Iris pigment epithelial cell (primary cell): ENCODE measurements around the gene MICALL1.
"Not testable (repeated sequence)": the region's sequence is repeated elsewhere in the genome, so short reads cannot be mapped to it uniquely, and the experiment has no call there.

ENCODE experiments used
- DNase-seq: peaks from one replicate; pipeline ENCODE4 v3.0.0-alpha.2; 2011; ENCODE audit warnings: low read depth

Gene MICALL1

DNA sequence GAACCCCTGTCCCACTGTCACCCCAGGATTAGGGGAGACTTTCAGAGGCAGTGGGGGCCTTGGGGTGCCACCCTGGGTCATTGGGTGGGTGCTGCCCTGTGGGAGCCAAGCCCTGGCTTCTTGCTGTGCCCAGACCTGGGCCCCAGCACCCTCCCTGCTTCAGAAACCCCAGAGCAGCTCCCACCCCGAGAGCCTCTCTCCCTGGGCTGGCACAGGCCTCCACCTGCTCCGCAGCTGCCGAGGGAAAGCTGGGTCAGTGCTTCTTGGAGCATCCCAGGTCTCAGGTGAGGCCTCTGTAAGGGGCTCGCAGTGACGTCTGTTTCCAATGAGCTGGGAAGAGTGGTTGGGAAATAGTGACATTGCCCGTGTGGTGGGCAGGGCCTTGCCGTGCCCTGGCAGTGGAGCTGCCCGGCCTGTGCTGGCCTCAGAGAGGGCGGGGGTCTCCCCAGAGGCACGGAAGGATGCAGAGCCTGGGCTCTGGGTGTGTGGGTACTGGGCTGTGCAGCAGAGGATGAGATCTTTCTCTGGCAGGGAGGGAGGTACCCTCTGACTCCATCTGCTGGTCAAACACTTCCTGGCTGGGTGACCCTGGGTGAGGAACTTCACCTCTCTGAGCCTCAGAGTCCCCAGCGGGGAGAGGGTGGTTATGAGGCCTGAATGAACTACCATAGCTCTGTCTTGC, 24.3 kb downstream of the MICALL1 start:
- DNase-seq, result peak; percentile 37

DNA sequence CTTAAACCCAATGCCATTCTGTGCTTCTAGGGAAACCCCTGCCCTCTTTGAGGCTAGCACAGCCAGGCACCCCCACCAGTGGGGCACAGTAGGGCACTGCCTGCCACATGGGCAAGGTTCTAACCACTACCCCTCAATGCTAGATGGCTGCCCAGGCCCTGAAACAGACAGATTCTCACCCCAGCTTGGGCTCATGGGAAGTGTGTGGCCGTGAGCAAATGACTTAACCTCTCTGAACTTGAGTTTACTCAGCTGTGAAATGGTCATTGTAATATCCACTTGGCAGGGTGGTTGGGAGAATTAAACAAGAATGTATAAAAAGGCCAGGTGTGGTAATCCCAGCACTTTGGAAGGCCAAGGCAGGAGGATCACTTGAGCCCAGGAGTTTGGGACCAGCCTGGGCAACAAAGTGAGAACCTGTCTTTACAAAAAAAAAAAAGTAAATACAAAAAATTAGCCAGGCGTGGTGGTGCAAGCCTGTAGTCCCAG, 24.9 kb downstream of the MICALL1 start:
- no peak for DNase-seq

- no peak for DNase-seq
These were observed 25.8 kb downstream of the MICALL1 start for GRCh38 chr22:37931893-37932389.

GRCh38 chr22:37932401-37932800, 26.3 kb downstream of the MICALL1 start:
- no peak for DNase-seq

DNA sequence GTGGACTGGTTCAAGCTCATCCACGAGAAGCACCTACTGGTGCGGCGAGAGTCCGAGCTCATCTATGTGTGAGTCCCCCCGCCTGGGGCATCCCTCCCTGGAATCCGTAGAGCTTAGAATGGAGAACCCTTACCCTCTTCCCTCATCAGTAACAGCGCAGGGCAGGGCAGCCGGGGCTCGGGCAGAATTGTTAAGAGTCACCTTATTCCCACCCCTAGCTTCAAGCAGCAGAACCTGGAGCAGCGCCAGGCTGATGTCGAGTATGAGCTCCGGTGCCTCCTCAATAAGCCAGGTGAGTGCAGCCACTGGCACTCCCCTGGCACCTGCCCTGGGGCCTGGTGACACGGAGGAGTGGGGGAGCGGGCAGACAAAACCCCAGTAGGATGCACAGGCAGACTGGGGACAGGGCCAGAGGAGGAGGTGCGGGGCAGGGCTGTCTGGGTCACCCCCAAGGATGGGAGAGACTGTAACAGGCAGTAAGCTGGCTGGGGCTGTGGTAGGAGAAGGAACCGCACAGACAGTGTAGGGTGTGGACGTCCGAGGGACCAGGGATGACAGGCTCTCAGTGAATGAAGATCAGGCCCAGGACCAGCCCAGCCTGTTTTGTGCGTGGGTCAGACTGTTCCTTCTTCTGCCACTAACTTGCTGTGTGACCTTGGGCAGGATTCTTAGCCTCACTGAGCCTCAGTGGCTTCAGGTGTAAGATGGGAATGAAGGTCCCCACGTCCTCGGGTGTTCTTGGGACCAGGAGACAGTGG, 26.9 kb downstream of the MICALL1 start:
- no peak for DNase-seq

GRCh38 chr22:37933711-37934376, 27.7 kb downstream of the MICALL1 start:
- peak; percentile 88 for DNase-seq

DNA sequence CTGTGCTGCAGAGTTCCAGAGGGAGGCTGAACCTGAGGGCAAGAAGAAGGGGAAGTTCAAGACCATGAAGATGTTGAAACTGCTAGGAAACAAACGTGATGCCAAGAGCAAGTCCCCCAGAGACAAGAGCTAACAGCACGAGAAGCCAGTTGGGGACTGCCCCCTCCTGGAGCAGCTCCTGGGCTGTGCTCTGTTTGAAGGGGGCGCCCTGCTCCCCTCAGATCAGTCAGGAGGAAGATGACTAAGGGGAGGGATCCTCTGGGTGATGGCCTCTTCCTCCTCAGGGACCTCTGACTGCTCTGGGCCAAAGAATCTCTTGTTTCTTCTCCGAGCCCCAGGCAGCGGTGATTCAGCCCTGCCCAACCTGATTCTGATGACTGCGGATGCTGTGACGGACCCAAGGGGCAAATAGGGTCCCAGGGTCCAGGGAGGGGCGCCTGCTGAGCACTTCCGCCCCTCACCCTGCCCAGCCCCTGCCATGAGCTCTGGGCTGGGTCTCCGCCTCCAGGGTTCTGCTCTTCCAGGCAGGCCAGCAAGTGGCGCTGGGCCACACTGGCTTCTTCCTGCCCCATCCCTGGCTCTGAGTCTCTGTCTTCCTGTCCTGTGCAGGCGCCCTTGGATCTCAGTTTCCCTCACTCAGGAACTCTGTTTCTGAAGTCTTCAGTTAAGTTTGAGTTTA, 34.7 kb downstream of the MICALL1 start:
- DNase-seq, result no peak

DNA sequence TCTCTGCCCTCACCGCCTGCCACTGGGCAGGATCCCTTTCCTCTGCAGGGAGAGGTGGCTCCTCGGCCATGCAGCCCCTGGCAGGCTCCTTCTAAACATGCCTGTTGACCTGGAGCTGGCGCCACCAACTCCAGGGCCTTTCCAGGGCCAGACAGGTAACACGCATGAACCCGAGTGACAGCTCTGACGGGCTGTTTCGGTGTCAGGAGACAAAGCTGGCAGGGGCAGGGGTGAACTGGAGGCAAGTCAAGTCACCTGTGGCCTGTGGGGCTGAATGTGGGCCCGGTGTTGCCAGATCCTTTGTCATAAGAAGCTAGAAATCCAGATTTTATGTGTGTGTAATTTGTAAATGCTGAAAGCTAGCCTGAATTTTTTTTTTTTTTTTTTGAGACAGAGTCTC, 36.0 kb downstream of the MICALL1 start:
- no peak for DNase-seq

DNA sequence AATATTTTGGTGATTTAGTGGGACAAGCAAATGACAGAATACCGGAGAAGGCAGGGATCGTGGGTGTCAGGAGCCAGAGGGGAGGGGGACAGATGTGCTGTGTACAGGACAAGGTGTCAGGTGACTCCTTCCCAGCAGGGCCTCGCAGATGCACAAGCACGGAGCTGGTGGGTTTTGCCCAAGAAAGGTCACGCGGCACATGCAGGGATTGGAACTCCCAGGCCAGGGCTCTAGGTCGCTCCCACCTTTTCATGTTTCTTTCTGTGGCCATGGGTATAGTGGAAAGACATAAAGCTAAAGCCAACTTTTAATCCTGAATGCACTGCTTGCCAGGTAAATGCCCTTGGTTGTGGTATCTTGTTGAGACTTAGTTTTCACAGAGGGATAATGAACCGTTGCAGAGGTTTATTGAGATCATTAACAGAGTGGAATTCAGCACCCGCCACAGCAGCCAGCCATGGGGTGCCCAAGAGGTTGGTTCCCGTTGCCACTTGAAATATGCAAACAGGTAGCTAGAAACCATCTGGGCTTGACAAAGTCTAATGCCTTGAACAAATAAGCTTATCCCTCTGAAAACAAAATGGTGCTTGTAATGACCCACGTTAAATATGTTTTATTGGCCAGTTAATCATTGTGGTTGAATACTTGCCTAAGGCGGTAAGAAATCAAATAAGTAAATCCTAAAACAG, 37.2 kb downstream of the MICALL1 start:
- DNase-seq, result no peak

GRCh38 chr22:37943825-37944198, 37.7 kb downstream of the MICALL1 start:
- no peak for DNase-seq

- not testable (repeated sequence) for DNase-seq
These were observed 38.3 kb downstream of the MICALL1 start for GRCh38 chr22:37944423-37944822.

GRCh38 chr22:37947142-37947795, 41.2 kb downstream of the MICALL1 start:
- DNase-seq, result not testable (repeated sequence)

DNA sequence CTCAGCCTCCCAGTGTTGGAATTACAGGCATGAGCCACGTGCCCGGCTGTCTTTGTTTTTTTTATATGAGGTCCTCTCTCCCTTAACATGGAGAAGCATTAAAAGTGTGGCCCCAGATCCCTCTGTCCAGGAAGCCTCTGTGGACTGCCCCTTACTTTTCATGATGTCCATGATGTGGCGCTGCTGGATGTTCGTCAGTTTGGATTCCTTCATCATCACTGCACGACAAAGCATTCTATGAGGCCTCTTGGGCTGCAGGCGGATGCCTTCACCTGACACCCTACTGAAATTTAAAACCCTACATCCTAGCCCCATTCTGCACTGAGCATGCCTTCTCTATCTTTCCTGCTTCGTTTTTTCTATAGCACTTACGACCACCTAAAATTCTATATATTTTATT, 45.2 kb downstream of the MICALL1 start:
- no peak for DNase-seq

GRCh38 chr22:37952629-37953028, 46.5 kb downstream of the MICALL1 start:
- DNase-seq, result not testable (repeated sequence)

- no peak for DNase-seq
These were observed 47.0 kb downstream of the MICALL1 start for GRCh38 chr22:37953062-37953436.

- peak; percentile 91 for DNase-seq
These were observed 47.5 kb downstream of the MICALL1 start, which contains the start of the genes C22orf23 and POLR2F for GRCh38 chr22:37953437-37954179. Gene C22orf23, minus strand, starts transcription at chr22:37953601. Its CDS starts 452 bp downstream, at chr22:37953149. Gene POLR2F, plus strand, starts transcription at chr22:37953699. Its CDS starts 89 bp downstream, at chr22:37953788.

GRCh38 chr22:37954686-37955085, 48.6 kb downstream of the MICALL1 start:
- no peak for DNase-seq

DNA sequence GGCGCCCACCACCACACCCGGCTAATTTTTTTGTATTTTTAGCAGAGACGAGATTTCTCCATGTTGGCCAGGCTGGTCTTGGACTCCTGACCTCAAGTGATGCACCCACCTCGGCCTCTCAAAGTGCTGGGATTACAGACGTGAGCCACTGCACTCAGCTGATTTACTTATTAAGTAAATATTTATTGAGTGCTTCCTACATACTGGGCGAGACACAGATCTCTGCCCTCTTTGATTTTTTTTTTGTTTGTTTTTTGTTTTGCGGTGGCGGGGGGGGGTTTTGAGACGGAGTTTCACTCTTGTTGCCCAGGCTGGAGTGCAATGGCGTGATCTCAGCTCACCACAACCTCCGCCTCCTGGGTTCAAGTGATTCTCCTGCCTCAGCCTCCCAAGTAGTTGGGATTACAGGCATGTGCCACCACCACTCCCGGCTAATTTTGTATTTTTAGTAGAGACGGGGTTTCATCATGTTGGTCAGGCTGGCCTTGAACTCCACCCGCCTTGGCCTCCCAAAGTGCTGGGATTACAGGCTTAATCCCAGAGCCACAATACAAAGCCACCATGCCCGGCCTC, 49.8 kb downstream of the MICALL1 start:
- not testable (repeated sequence) for DNase-seq

DNA sequence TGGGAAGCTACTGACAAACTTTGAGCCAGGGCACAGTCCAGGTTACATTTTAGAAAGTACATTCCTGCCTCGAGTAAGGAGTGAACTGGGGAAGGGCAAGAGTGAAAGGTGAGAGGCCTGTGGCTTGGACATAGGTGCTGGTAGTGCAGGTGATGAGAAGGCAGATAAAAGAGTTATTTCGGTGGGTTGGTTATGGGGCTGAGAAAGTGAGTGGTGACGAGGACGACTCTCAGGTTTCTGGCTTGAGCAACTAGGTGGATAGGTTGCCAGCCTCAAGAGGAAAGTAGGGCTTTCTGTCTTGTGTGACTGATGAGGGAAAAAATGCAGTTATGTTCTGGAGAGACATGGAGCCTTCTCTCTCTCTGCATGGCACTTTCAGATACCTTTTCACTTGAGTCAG, 51.1 kb downstream of the MICALL1 start:
- DNase-seq, result no peak
